Prostate gland (tissue), 2 donors: ENCODE data around the gene MEIOSIN. TPM values are rescaled to one million over a fixed set of nuclear protein-coding genes. Genes with fewer than 3 reads are reported as not detected.

Source experiments
- DNase-seq: peaks from one replicate; pipeline ENCODE4 v3.0.0-alpha.2; 2019; ENCODE audit warnings: low spot score
- H3K27ac ChIP-seq, 2 donors: fragments of 200-600 bp; sonication (generic); 2 replicates each; pipeline ENCODE4 v1.5.1; 2017 to 2019
- H3K27me3 ChIP-seq: fragments of 200-600 bp; sonication (generic); replicated peaks from 2 replicates; pipeline ENCODE4 v1.5.1; 2019; ENCODE audit not compliant: insufficient read depth
- H3K36me3 ChIP-seq, 2 donors: fragments of 200-600 bp; sonication (generic); 1 replicate in 1 of 2; 2 replicates in 1 of 2; pipeline versions ENCODE4 v1.5.1 to v1.8.1; 2017 to 2019
- H3K4me1 ChIP-seq: fragments of 200-600 bp; sonication (generic); replicated peaks from 2 replicates; pipeline ENCODE4 v1.5.1; 2019
- H3K4me3 ChIP-seq, 2 donors: fragments of 200-600 bp; sonication (generic); 2 replicates each; pipeline ENCODE4 v1.5.1; 2017 to 2019
- H3K9me3 ChIP-seq: fragments of 200-600 bp; sonication (generic); 2 replicates; pipeline ENCODE4 v1.5.1; 2017
- CTCF ChIP-seq, 4 experiments: fragments of 200-600 bp in 2 of 4; fragments of 450-650 bp in 2 of 4; sonication (generic) in 2 of 4; IDR thresholded peaks; 1 replicate in 3 of 4; 2 replicates in 1 of 4; pipeline ENCODE4 v1.5.1; 2016 to 2019; ENCODE audit warnings: antibody characterized with exemption in 4 of 4, mild to moderate bottlenecking in 2 of 4, moderate library complexity in 2 of 4
- POLR2A ChIP-seq: fragments of 450-650 bp; IDR thresholded peaks from one replicate; pipeline ENCODE4 v1.6.1; 2016; ENCODE audit warnings: antibody characterized with exemption, mild to moderate bottlenecking
- POLR2AphosphoS5 ChIP-seq: sonication (generic); formaldehyde crosslinking; IDR thresholded peaks from one replicate; pipeline ENCODE4 v1.6.1; 2017; ENCODE audit warnings: antibody characterized with exemption
- WGBS: methylation state at CpG from one replicate; pipeline ENCODE4 v1.1.5; 2018; 5-methylcytosine and 5-hydroxymethylcytosine counted together
- intact Hi-C: fragments of 100-400 bp; cut with DNase I; formaldehyde crosslinking; loops from one replicate; pipeline ENCODE4 v1.14.2; 2022
- total RNA-seq, 2 donors: library from RNA; depleted of rRNA; stranded (reverse); fragments of >200 nt; gene quantifications; one replicate each; pipeline ENCODE4 v1.1.0, GENCODE V29; 2016

MEIOSIN gene
- total RNA-seq, 2 donors from 2014 or later: 1.8 TPM; not detected in 1

- H3K27ac ChIP-seq: peak overlapping the region; percentile 36 to 99
- peaks cover 29% of the 10 kb centered on the region for H3K4me1 ChIP-seq
- H3K9me3 ChIP-seq: no peaks in the 10 kb centered on the region
- 61% methylated on average over 21 of the region's 21 CpGs for WGBS
- no peak for DNase-seq
- intact Hi-C loops: loop anchor here (5.0 kb wide), 2 partner anchors 48 to 73 kb away; partner anchors contain the start of genes QPCTL and SNRPD2
- no peak overlapping the region for H3K4me3 ChIP-seq
- H3K27me3 ChIP-seq: no peaks in the 10 kb centered on the region
- no peaks in the 10 kb centered on the region for H3K36me3 ChIP-seq
- TF ChIP-seq CTCF (IDR thresholded peaks at IDR 0.05) (no peak), POLR2A (no peak), POLR2AphosphoS5 (no peak)
These were observed 31.9 kb downstream of the MEIOSIN start for GRCh38 chr19:45764945-45765701.

- DNase-seq: no peak
- 56% methylated on average over 23 of the region's 23 CpGs for WGBS
- Histone ChIP-seq H3K27me3 (no peaks in the 10 kb centered on the region), H3K4me1 (peaks cover 30% of the 10 kb centered on the region), H3K36me3 (no peaks in the 10 kb centered on the region), H3K4me3 (peak overlapping the region in 1 of 2 donors; percentile 79), H3K27ac (peak overlapping the region; percentile 97 to 99), H3K9me3 (no peaks in the 10 kb centered on the region)
- intact Hi-C loops: loop anchor here (5.0 kb wide), 2 partner anchors 48 to 73 kb away; partner anchors contain the start of genes QPCTL and SNRPD2
- TF ChIP-seq CTCF (IDR thresholded peaks at IDR 0.05): no peak
- no peak for TF ChIP-seq POLR2A
- no peak for TF ChIP-seq POLR2AphosphoS5
These were observed 32.6 kb downstream of the MEIOSIN start for GRCh38 chr19:45765702-45766295.

- no peaks in the 10 kb centered on the region for H3K36me3 ChIP-seq
- H3K9me3 ChIP-seq: no peaks in the 10 kb centered on the region
- 44% methylated on average over 16 of the region's 17 CpGs for WGBS
- no peaks in the 10 kb centered on the region for H3K27me3 ChIP-seq
- H3K4me3 ChIP-seq: peak overlapping the region; percentile 79 to 83
- intact Hi-C loops: loop anchor here (5.0 kb wide), 2 partner anchors 49 to 74 kb away; partner anchors contain the start of genes QPCTL and SNRPD2
- H3K27ac ChIP-seq: peak overlapping the region; percentile 97 to 99
- TF ChIP-seq POLR2AphosphoS5 (no peak), CTCF (IDR thresholded peaks at IDR 0.05) (no peak), POLR2A (no peak)
- H3K4me1 ChIP-seq: peaks cover 34% of the 10 kb centered on the region
- DNase-seq: no peak
These were observed 33.1 kb downstream of the MEIOSIN start for GRCh38 chr19:45766296-45766868.

GRCh38 chr19:45766869-45767346, 33.7 kb downstream of the MEIOSIN start:
- TF ChIP-seq POLR2AphosphoS5: no peak
- TF ChIP-seq POLR2A: no peak
- no peak for TF ChIP-seq CTCF (IDR thresholded peaks at IDR 0.05)
- no peak for DNase-seq
- Histone ChIP-seq H3K27me3 (no peaks in the 10 kb centered on the region), H3K36me3 (no peaks in the 10 kb centered on the region), H3K4me1 (peaks cover 34% of the 10 kb centered on the region), H3K9me3 (no peaks in the 10 kb centered on the region), H3K27ac (peak overlapping the region; percentile 97 to 99), H3K4me3 (peak overlapping the region; percentile 79 to 83)
- intact Hi-C loops: loop anchor here (5.0 kb wide), 2 partner anchors 50 to 75 kb away; partner anchors contain the start of genes QPCTL and SNRPD2
- WGBS: 7% methylated on average over 22 of the region's 24 CpGs
